Kidney (tissue), 14 donors: ENCODE results near the gene LZTS2. TPM values are rescaled to one million over a fixed set of nuclear protein-coding genes. Genes with fewer than 3 reads are reported as not detected.

Experiments used
- DNase-seq, 5 donors: peaks; one replicate each; pipeline ENCODE4 v3.0.0-alpha.2; 2013 to 2020
- FAIRE-seq: peaks from 2 replicates; lab custom pipeline; 2012; peaks lifted over from hg19 to GRCh38; lab: Jason Lieb, UNC
- H3K27ac ChIP-seq, 2 donors: one replicate each; pipeline ENCODE4 v1.7.0; 2013; ENCODE audit warnings: low read depth in 2 of 2, low read length in 2 of 2, inconsistent platforms in 1 of 2
- H3K27me3 ChIP-seq: one replicate; pipeline ENCODE4 v1.7.1; 2013; ENCODE audit warnings: low read length, inconsistent platforms; ENCODE audit not compliant: control insufficient read depth, insufficient read depth
- H3K36me3 ChIP-seq, 3 donors: one replicate each; pipeline versions ENCODE4 v1.7.0 to v1.7.1; 2013; ENCODE audit warnings: low read length in 3 of 3, control low read depth in 1 of 3, inconsistent platforms in 1 of 3; ENCODE audit not compliant: insufficient read depth in 3 of 3, control insufficient read depth in 2 of 3
- H3K4me1 ChIP-seq, 3 donors: one replicate each; pipeline versions ENCODE4 v1.7.0 to v1.7.1; 2013; ENCODE audit warnings: low read length in 3 of 3, inconsistent platforms in 1 of 3, low read depth in 1 of 3; ENCODE audit not compliant: control insufficient read depth in 2 of 3, insufficient read depth in 2 of 3
- H3K4me3 ChIP-seq, 3 donors: one replicate each; pipeline versions ENCODE4 v1.7.0 to v1.8.1; 2013; ENCODE audit warnings: low read length in 3 of 3, control low read depth in 1 of 3, inconsistent platforms in 1 of 3
- H3K9ac ChIP-seq, 3 donors: one replicate each; pipeline versions ENCODE4 v1.7.0 to v1.7.1; 2013; ENCODE audit warnings: low read length in 3 of 3, control low read depth in 1 of 3, inconsistent platforms in 1 of 3
- H3K9me3 ChIP-seq, 3 donors: one replicate each; pipeline versions ENCODE4 v1.7.0 to v1.7.1; 2013; ENCODE audit warnings: low read length in 3 of 3, control low read depth in 1 of 3, inconsistent platforms in 1 of 3; ENCODE audit not compliant: control insufficient read depth in 2 of 3, insufficient read depth in 1 of 3
- intact Hi-C: fragments of 100-400 bp; cut with DNase I; formaldehyde crosslinking; loops from one replicate; pipeline ENCODE4 v1.11.1; 2022
- polyA plus RNA-seq: library from polyadenylated mRNA; stranded (reverse); fragments of 350-450 nt; fragmentation: Illumina TruSeq; extraction: RNeasy Lipid Tissue Mini Kit (QIAGEN cat#74804); gene quantifications from one replicate; pipeline ENCODE4 v1.2.3, GENCODE V29; 2014; ENCODE audit warnings: low read depth, low replicate concordance; ENCODE audit not compliant: insufficient read depth
- total RNA-seq: library from RNA; stranded (reverse); fragmentation: NEBNext Ultra II Directional; extraction: Animal tissue kit (Norgen Biotek cat#: 25700); gene quantifications from one replicate; pipeline ENCODE4 v1.2.1, GENCODE V29; 2021
- TF ChIP-seq, protein P1 (sequence below): IDR thresholded peaks from 3 replicates; pipeline ENCODE4 v1.5.1; 2012; ENCODE audit warnings: mild to moderate bottlenecking, moderate library complexity, borderline replicate concordance; ENCODE audit not compliant: insufficient read depth; ENCODE audit errors: extremely low read depth
- donor health status: control.
- donor health status: control.
- donor health status: control.
- donor health status: control.
- donor health status: control.
- donor health status: DM: yes; HTN: yes; CAD: no.
- donor health status: Normal renal cell carcinoma (clear cell type).

Gene LZTS2
- total and polyA plus RNA-seq, 2 donors from 2014 or later, result 47.3 to 54.7 TPM

DNA sequence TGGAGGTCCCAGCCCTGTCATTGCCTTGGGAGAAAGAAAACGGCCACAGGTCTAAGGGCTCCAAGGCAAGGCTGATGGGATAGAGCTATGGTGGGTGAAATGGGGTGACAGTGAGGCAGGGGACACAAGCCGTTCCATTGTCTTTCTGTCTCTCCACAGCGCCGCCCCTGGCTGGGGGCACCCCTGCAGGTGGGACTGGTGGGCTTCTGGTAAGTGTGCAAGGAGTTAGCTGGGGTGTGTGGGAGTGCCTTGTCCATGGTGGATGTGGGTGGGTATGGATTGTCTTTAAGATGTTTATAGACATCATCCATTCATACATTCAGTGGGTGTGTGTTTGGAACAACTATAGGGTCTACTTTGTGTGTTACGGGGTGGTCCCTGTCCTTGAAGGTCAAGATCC is 38.9 kb downstream of the LZTS2 start:
- Histone ChIP-seq H3K27me3 (no peaks in the 10 kb centered on the region), H3K36me3 (peaks cover 0 to 27% (median 19%) of the 10 kb centered on the region in 3 donors), H3K9ac (no peak overlapping the region), H3K27ac (no peak overlapping the region), H3K4me1 (peaks cover 9 to 17% (median 12%) of the 10 kb centered on the region in 3 donors), H3K4me3 (no peak overlapping the region), H3K9me3 (no peaks in the 10 kb centered on the region)
- intact Hi-C loops, result no loop called here
- no peak for FAIRE-seq
- TF ChIP-seq, protein P1, sequence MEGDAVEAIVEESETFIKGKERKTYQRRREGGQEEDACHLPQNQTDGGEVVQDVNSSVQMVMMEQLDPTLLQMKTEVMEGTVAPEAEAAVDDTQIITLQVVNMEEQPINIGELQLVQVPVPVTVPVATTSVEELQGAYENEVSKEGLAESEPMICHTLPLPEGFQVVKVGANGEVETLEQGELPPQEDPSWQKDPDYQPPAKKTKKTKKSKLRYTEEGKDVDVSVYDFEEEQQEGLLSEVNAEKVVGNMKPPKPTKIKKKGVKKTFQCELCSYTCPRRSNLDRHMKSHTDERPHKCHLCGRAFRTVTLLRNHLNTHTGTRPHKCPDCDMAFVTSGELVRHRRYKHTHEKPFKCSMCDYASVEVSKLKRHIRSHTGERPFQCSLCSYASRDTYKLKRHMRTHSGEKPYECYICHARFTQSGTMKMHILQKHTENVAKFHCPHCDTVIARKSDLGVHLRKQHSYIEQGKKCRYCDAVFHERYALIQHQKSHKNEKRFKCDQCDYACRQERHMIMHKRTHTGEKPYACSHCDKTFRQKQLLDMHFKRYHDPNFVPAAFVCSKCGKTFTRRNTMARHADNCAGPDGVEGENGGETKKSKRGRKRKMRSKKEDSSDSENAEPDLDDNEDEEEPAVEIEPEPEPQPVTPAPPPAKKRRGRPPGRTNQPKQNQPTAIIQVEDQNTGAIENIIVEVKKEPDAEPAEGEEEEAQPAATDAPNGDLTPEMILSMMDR, result no peak
- DNase-seq, result peak in 1 of 5 donors; percentile 42

DNA sequence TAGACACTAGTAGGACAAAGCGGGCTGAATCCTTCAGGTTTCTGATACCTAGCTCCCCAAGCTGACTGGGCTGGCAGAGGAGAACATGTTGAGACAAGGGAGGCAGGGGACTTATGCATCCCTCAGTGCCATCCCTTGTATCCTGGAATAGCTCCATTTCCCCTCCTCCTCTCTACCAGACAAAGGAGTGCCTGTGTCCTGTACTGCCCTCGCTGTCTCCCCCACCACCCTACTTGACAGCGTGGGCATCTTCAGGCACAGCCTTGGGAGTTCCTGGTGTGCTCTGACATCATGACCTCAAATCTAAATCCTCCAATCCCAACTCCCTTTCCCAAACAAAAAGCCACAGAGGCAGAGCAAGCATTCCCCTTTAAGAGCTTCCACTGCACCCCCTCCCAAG is 40.5 kb downstream of the LZTS2 start:
- no peak for FAIRE-seq

DNA sequence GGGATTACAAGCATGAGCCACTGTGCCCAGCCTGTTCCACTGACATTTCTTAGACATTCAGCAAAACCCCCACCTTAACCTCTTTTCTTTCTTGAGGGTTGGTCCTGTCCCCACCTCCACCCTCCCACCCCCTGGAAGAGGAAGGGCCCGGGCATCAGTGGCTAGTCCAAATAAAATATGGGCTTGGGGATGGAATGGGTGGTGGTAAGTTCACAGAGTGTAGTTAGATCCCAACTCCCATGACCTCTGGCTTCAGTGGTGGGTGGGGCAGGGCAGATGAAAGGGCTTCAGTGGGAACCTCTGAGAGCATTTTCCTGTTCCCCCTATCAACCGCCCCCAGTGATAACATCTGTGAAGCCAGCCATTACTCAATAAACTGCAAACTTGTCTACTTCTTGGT is 41.2 kb downstream of the LZTS2 start:
- H3K4me3 ChIP-seq, result no peak overlapping the region
- H3K9ac ChIP-seq, result no peak overlapping the region
- TF ChIP-seq, protein P1, result no peak
- no peaks in the 10 kb centered on the region for H3K9me3 ChIP-seq
- H3K36me3 ChIP-seq, result peaks cover 0 to 20% (median 14%) of the 10 kb centered on the region in 3 donors
- no peak overlapping the region for H3K27ac ChIP-seq
- DNase-seq (peak in 1 of 5 donors; percentile 39), FAIRE-seq (no peak)
- H3K4me1 ChIP-seq, result peaks cover 9 to 13% (median 11%) of the 10 kb centered on the region in 3 donors
- intact Hi-C loops, result no loop called here
- no peaks in the 10 kb centered on the region for H3K27me3 ChIP-seq

More for the DNA sequence above, 40.5 kb downstream of the LZTS2 start:
- no peak overlapping the region for H3K9ac ChIP-seq
- TF ChIP-seq, protein P1, result no peak
- peaks cover 9 to 13% (median 11%) of the 10 kb centered on the region in 3 donors for H3K4me1 ChIP-seq
- H3K9me3 ChIP-seq, result no peaks in the 10 kb centered on the region
- H3K27me3 ChIP-seq, result no peaks in the 10 kb centered on the region
- H3K4me3 ChIP-seq, result no peak overlapping the region
- intact Hi-C loops, result no loop called here
- DNase-seq, result peak in 1 of 5 donors; percentile 7
- H3K27ac ChIP-seq, result no peak overlapping the region
- peaks cover 0 to 27% (median 19%) of the 10 kb centered on the region in 3 donors for H3K36me3 ChIP-seq
